ENCODE results near the gene SLC35D1.

SLC35D1 gene

GRCh38 chr1:67089685-67090208 lies 35.8 kb upstream of the SLC35D1 start:
- Mint-ChIP-seq H3K27me3 (ENCODE audit: low read depth) (no peaks in the 10 kb centered on the region), H3K4me3 (no peak overlapping the region), H3K9me3 (no peaks in the 10 kb centered on the region), H3K4me1 (no peaks in the 10 kb centered on the region), H3K36me3 (ENCODE audit: low read depth) (no peaks in the 10 kb centered on the region), H3K27ac (no peak overlapping the region)
- TF ChIP-seq CTCF (IDR thresholded peaks at IDR 0.05; ENCODE audit: unreplicated experiment in 3 of 3), result no peak

- Mint-ChIP-seq H3K9me3 (no peaks in the 10 kb centered on the region), H3K27me3 (ENCODE audit: low read depth) (no peaks in the 10 kb centered on the region), H3K36me3 (ENCODE audit: low read depth) (no peaks in the 10 kb centered on the region), H3K4me3 (no peak overlapping the region), H3K27ac (no peak overlapping the region), H3K4me1 (no peaks in the 10 kb centered on the region)
- TF ChIP-seq CTCF (IDR thresholded peaks at IDR 0.05; ENCODE audit: unreplicated experiment in 3 of 3), result no peak
Measured at GRCh38 chr1:67088440-67088839, 34.5 kb upstream of the SLC35D1 start.

- Mint-ChIP-seq H3K27me3 (ENCODE audit: low read depth) (no peaks in the 10 kb centered on the region), H3K36me3 (ENCODE audit: low read depth) (no peaks in the 10 kb centered on the region), H3K9me3 (no peaks in the 10 kb centered on the region), H3K4me1 (no peaks in the 10 kb centered on the region), H3K4me3 (no peak overlapping the region), H3K27ac (no peak overlapping the region)
- TF ChIP-seq CTCF (IDR thresholded peaks at IDR 0.05; ENCODE audit: unreplicated experiment in 3 of 3), result no peak
Measured at GRCh38 chr1:67085326-67085725, 31.4 kb upstream of the SLC35D1 start.

- no peaks in the 10 kb centered on the region for H3K9me3 Mint-ChIP-seq
- no peaks in the 10 kb centered on the region for H3K4me1 Mint-ChIP-seq
- no peaks in the 10 kb centered on the region for H3K27me3 Mint-ChIP-seq (ENCODE audit: low read depth)
- H3K27ac Mint-ChIP-seq, result no peak overlapping the region
- H3K4me3 Mint-ChIP-seq, result no peak overlapping the region
- no peak for TF ChIP-seq CTCF (IDR thresholded peaks at IDR 0.05; ENCODE audit: unreplicated experiment in 3 of 3)
- H3K36me3 Mint-ChIP-seq (ENCODE audit: low read depth), result no peaks in the 10 kb centered on the region
Measured at GRCh38 chr1:67084765-67085318, 30.9 kb upstream of the SLC35D1 start.

GRCh38 chr1:67078291-67078690 lies 24.3 kb upstream of the SLC35D1 start:
- no peaks in the 10 kb centered on the region for H3K27me3 Mint-ChIP-seq (ENCODE audit: low read depth)
- no peak overlapping the region for H3K4me3 Mint-ChIP-seq
- no peaks in the 10 kb centered on the region for H3K4me1 Mint-ChIP-seq
- H3K27ac Mint-ChIP-seq, result no peak overlapping the region
- H3K36me3 Mint-ChIP-seq (ENCODE audit: low read depth), result no peaks in the 10 kb centered on the region
- H3K9me3 Mint-ChIP-seq, result peaks cover 6% of the 10 kb centered on the region
- TF ChIP-seq CTCF (IDR thresholded peaks at IDR 0.05; ENCODE audit: unreplicated experiment in 3 of 3), result no peak

GRCh38 chr1:67077593-67077992 lies 23.6 kb upstream of the SLC35D1 start:
- H3K9me3 Mint-ChIP-seq, result peaks cover 10% of the 10 kb centered on the region
- H3K36me3 Mint-ChIP-seq (ENCODE audit: low read depth), result no peaks in the 10 kb centered on the region
- no peaks in the 10 kb centered on the region for H3K4me1 Mint-ChIP-seq
- no peak overlapping the region for H3K27ac Mint-ChIP-seq
- no peaks in the 10 kb centered on the region for H3K27me3 Mint-ChIP-seq (ENCODE audit: low read depth)
- no peak for TF ChIP-seq CTCF (IDR thresholded peaks at IDR 0.05; ENCODE audit: unreplicated experiment in 3 of 3)
- H3K4me3 Mint-ChIP-seq, result no peak overlapping the region
